CD4-positive, alpha-beta T cell treated with Interleukin-10 for 1 hour (primary cell): ENCODE data around the gene PRKAB1.
A peak's percentile ranks its signal among the peaks of the same experiment; 100 is the strongest.

Source experiments
- DNase-seq: peaks from one replicate; pipeline ENCODE4 v3.0.0-alpha.2; 2020

Gene PRKAB1

DNA sequence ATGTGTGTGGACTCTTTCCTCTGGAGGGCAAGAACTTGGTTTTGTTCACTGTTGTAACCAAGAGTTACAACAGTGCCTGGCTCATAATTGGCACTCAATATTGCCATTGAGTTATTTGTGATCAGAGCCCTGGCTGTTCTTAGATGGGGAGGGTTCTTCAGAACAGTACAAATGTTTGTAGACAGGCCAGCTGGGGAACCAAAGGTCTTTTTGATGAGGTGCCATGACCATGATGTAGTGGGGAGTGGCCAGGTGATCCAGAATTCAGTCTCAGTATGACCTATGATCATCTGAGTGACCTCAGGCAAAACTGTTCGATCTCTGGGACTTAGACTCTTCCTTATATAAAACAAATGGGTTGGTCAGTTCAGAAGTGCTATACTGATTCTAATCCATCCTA lies 3.3 kb upstream of the PRKAB1 start:
- no peak for DNase-seq

GRCh38 chr12:119665164-119665929 lies 2.6 kb upstream of the PRKAB1 start:
- DNase-seq: no peak

- no peak for DNase-seq
Observed at GRCh38 chr12:119666226-119666795, 1.6 kb upstream of the PRKAB1 start.

- DNase-seq: no peak
Observed at GRCh38 chr12:119666900-119667576, 895 bp upstream of the PRKAB1 start.

DNA sequence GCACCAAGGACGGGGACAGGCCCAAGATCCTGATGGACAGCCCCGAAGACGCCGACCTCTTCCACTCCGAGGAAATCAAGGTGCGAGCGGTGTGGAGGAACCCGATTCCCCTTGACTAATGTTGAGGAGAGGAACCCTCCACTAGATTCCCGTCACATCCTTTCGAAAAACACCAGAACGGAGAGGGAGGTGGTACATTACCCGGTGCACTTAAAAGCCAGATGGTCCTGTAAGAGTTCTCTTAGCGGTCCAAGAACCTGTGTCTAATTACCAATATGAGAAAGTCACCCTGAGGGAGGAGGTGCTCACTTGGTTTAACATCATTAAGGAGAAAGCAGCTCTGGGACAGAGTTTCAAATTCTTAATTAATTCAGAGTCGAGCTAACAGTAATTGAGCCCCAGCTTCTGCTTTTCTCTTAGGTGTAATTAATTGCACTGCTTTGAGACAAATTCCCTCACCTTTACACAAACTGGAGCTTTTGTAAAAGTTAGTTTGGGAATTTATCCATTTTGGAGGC lies 450 bp downstream of the PRKAB1 start:
- peak; percentile 26 for DNase-seq

DNA sequence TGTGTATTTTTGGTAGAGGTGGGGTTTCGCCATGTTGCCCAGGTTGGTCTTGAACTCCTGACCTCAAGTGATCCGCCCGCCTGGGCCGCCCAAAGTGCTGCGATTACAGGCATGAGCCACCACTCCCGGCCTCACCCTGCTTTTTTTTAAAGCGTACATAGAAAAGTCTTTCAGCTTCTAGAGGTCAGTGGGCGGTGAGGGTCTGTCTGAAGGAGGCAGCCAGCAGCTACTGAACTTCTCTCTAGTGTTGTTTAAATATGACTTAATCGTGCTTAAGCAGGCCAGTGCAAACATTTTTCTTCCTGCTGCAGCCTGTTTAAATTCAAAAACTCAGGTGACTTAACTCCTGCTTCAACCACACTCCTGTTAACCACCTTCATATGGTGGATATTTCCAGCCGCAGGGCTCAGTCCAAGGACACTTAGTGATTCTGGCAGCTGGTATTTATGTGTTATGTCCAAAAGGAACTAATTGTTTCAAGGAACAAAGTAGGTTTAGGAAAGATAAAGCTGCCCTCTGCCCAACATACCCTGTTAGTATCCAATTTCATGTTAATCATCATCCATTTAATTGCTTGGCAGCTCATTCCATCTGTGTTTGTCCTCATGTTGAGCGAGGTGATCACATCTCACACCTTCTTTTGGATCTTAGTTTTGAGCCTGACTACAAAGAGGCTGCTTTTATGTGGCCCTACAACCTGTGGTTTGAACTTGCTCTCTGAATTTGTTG lies 2.0 kb downstream of the PRKAB1 start:
- no peak for DNase-seq

DNA sequence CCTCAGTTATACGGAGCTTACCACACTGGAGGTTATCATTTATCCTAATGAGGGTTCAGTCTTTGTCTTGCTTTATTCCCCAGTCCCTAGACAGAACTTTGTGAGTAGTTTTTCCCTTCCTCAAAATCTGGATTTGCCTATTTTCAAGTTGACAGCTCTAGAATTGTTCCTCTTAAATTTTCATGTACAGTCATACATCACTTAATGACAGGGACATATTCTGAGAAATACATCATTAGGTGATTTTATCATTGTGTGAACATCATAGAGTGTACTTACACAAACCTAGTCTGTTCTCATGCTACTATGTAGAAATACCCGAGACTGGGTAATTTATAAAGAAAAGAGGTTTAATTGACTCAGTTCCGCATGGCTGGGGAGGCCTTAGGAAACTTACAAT lies 3.1 kb downstream of the PRKAB1 start:
- DNase-seq: no peak

DNA sequence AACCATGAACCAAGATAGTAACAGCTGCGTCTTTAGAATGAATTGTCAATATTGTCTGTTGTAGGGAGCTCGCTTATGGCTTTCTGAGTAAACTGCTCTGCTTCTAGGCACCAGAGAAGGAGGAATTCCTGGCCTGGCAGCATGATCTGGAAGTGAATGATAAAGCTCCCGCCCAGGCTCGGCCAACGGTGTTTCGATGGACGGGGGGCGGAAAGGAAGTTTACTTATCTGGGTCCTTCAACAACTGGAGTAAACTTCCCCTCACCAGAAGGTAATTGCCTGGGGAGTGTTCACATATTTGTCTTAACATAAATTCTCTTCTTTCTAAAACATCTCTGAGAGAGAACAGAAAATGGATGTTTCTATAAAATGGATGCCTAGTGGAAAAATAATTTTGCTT lies 4.3 kb downstream of the PRKAB1 start:
- DNase-seq: no peak

DNA sequence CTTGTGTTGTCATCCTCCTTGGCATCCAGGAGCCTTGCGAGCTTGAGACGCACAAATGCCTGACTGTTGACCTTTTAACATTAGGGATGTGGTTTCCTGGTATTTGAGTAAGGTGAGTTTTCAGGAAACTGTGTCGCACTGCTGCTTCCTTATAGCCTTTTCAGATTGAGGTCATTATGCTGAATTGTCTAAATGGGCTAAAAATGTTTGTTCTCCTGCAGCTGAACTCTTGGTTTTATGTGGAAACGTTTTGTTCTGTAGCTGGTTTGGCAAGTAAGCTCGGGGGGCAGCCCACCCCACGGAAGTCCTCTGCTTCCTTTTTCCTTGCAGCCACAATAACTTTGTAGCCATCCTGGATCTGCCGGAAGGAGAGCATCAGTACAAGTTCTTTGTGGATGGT lies 5.7 kb downstream of the PRKAB1 start:
- no peak for DNase-seq

DNA sequence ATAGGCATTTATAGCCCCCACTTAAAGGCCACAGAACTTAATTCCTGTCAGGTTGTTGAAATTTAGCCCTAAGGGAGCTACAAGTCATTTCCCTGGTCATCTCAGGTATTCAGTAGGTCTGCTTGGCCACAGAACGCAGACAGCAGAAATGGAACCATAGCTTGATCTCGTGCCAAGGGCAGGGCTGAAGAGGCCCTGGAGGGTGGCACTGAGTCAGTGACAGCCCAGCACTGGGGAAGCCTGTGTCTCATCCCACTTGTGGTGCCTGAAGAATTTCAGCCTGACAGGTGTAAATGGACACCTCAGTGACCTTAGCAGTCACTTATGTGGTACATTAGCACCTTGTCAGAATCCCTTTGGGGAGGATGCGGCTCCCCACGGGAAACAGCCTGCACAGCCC lies 6.6 kb downstream of the PRKAB1 start:
- no peak for DNase-seq

- no peak for DNase-seq
Observed at GRCh38 chr12:119676022-119676421, 8.1 kb downstream of the PRKAB1 start.

- DNase-seq: no peak
Observed at GRCh38 chr12:119676573-119676972, 8.6 kb downstream of the PRKAB1 start.

DNA sequence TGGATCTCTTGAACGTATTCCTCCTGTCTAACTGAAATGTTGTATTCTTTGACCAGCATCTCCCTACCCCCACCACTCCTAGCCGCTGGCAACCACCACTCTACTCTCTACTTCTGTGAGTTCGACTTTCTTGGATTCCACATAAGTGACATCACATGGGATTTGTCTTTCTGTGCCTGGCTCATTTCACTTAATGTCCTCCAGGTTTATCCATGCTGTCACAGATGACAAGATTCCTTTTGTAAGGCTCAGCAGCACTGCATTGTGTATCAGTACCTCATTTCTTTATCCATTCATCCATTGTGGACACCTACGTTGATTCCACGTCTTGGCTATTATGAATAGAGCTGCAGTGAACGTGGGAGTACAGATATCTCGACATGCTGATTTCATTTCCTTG lies 10.5 kb downstream of the PRKAB1 start:
- DNase-seq: no peak

- no peak for DNase-seq
Observed at GRCh38 chr12:119679081-119679480, 11.1 kb downstream of the PRKAB1 start.

GRCh38 chr12:119679490-119679889 lies 11.6 kb downstream of the PRKAB1 start:
- DNase-seq: no peak

- DNase-seq: no peak
Observed at GRCh38 chr12:119681111-119681510, 13.2 kb downstream of the PRKAB1 start.

- DNase-seq: no peak
Observed at GRCh38 chr12:119681728-119682638, 14.1 kb downstream of the PRKAB1 start.

GRCh38 chr12:119682639-119683252 lies 14.8 kb downstream of the PRKAB1 start:
- no peak for DNase-seq

DNA sequence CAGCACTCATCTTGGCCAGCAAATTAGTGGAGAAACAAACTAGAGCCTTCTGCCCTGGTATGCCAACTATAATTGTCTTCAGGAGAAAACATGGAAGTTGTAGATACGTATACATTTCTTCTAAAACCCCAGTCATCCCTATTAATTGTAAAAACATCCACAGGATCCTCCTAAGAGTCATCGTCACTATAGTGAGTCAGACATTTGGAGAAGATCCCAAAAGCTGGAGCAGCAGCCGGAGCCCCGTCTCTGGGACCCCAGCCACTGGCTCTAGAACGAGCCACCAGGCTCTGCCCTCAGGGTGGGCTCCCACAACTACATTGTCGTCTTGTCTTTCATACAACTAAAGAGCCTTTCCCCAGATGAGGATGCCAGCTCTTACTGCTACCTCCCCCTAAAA lies 15.5 kb downstream of the PRKAB1 start:
- no peak for DNase-seq

GRCh38 chr12:119683816-119684215 lies 15.9 kb downstream of the PRKAB1 start:
- DNase-seq: no peak

DNA sequence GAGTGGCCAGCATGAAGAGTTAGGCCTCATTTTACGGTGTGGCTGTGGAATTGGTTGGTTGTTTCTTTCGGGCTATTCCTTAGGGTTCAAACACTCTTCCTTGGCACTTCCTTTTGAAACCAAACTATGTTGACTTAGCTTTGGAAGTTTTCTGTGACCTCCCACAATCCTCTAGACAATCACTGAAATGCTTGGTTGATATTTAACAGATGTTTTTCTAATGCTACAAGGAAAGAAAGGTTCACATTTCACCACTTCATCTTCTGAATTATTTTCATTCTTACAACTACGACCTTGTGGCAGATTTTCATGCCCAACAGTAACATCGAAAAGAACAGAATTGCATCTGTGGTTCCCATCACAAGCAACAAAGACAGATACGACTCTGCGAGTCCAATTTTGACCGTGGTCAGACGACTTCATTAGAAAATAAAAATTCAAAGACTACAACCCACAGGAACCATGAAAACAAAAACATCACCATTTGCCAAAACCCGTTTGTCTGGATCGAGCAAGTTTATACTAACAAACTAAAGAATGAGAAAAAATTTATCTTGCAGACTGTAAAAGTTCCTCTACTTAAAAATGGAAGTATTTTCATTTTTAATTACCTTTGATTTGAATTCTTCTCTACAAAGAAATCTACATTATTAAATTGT lies 16.9 kb downstream of the PRKAB1 start:
- no peak for DNase-seq
